A549 (cell line): Measurements from ENCODE around the gene WNT1. TPM values are rescaled to one million over a fixed set of nuclear protein-coding genes. Genes with fewer than 3 reads are reported as not detected.

Experiments
- ATAC-seq, 2 experiments: fragments of 200-7000 bp in 1 of 2; fragments of >200 bp in 1 of 2; cut with Nextera tagmentation in 1 of 2; cut with Tn5 transposase in 1 of 2; 3 replicates each; pipeline versions ENCODE4 v1.8.0 to v1.9.1; 2018 to 2020; ENCODE audit warnings: mild to moderate bottlenecking in 1 of 2, moderate library complexity in 1 of 2
- CTCF ChIA-PET: fragments of 300-600 bp; sonication (Branson Sonifier 250); formaldehyde crosslinking; extraction: SDS; loops from one replicate; lab custom pipeline; 2021; ENCODE audit warnings: antibody characterized with exemption, inconsistent platforms; lab: Yijun Ruan, JAX
- POLR2A ChIA-PET: fragments of 350-600 bp; formaldehyde crosslinking; extraction: SDS; loops from one replicate; lab custom pipeline; 2021; ENCODE audit warnings: antibody characterized with exemption, inconsistent platforms; lab: Yijun Ruan, JAX
- DNase-seq, 2 experiments: peaks; one replicate each; pipeline versions ENCODE4 v3.0.0 to v3.0.0-alpha.2; 2011 to 2016; ENCODE audit warnings: low read depth in 1 of 2, low spot score in 1 of 2
- FAIRE-seq: peaks from 2 replicates; lab custom pipeline; 2011; peaks lifted over from hg19 to GRCh38; lab: Jason Lieb, UNC
- H3K27ac ChIP-seq, 2 experiments: fragments of >200 bp; sonication (Bioruptor Twin); formaldehyde crosslinking; 3 replicates each; pipeline ENCODE4 v1.5.1; 2016 to 2017
- H3K4me1 ChIP-seq: fragments of >200 bp; sonication (Bioruptor Twin); formaldehyde crosslinking; 3 replicates; pipeline ENCODE4 v1.6.1; 2016
- H3K4me2 ChIP-seq: fragments of >200 bp; sonication (Bioruptor Twin); formaldehyde crosslinking; 3 replicates; pipeline ENCODE4 v1.6.1; 2016
- H3K4me3 ChIP-seq: fragments of >200 bp; sonication (Bioruptor Twin); formaldehyde crosslinking; 3 replicates; pipeline ENCODE4 v1.5.1; 2016
- H3K9me3 ChIP-seq: fragments of >200 bp; sonication (Bioruptor Twin); formaldehyde crosslinking; 3 replicates; pipeline ENCODE4 v1.6.1; 2016
- CHD4 ChIP-seq: fragments of 200-600 bp; sonication (generic); IDR thresholded peaks from 2 replicates; pipeline ENCODE4 v1.6.1; 2016; ENCODE audit warnings: antibody characterized with exemption, mild to moderate bottlenecking, borderline replicate concordance
- E2F6 ChIP-seq: IDR thresholded peaks from 2 replicates; pipeline ENCODE4 v1.6.1; 2012; ENCODE audit warnings: low read depth, borderline replicate concordance
- EP300 ChIP-seq, 2 experiments: fragments of >200 bp; sonication (Bioruptor Twin); formaldehyde crosslinking; IDR thresholded peaks; 2 replicates in 1 of 2; 3 replicates in 1 of 2; pipeline ENCODE4 v1.6.1; 2016 to 2017
- FOSL2 ChIP-seq, 2 experiments: fragments of 450-650 bp in 1 of 2; fragments of >200 bp in 1 of 2; sonication (Bioruptor Twin) in 1 of 2; formaldehyde crosslinking; IDR thresholded peaks; 2 replicates each; pipeline versions ENCODE4 v1.5.0 to v1.6.1; 2016 to 2020; ENCODE audit warnings: mild to moderate bottlenecking in 1 of 2, moderate library complexity in 1 of 2
- HDAC2 ChIP-seq: fragments of 200-600 bp; sonication (generic); IDR thresholded peaks from 2 replicates; pipeline ENCODE4 v1.6.1; 2016
- HMGXB4 ChIP-seq: fragments of 250-450 bp; sonication (Bioruptor Pico); IDR thresholded peaks from 2 replicates; pipeline ENCODE4 v1.5.0; 2021; ENCODE audit warnings: mild to moderate bottlenecking, moderate library complexity, borderline replicate concordance
- HOXA7 ChIP-seq: fragments of 250-450 bp; sonication (Bioruptor Pico); IDR thresholded peaks from 2 replicates; pipeline ENCODE4 v1.5.0; 2020; ENCODE audit warnings: mild to moderate bottlenecking, moderate library complexity
- MAFK ChIP-seq: fragments of 450-650 bp; IDR thresholded peaks from 2 replicates; pipeline ENCODE4 v1.6.1; 2014; ENCODE audit not compliant: partially characterized antibody
- POLR2A ChIP-seq: IDR thresholded peaks from 2 replicates; pipeline ENCODE4 v1.6.1; 2012; ENCODE audit warnings: mild to moderate bottlenecking, low read length
- POLR2AphosphoS2 ChIP-seq: conservative IDR thresholded peaks from 2 replicates; pipeline ENCODE4 v1.6.1; 2012; ENCODE audit warnings: low read length, improper control_type of control experiment, inconsistent platforms
- RAD21 ChIP-seq, 2 experiments: fragments of >200 bp in 1 of 2; sonication (Bioruptor Twin) in 1 of 2; formaldehyde crosslinking in 1 of 2; IDR thresholded peaks in 1 of 2; conservative IDR thresholded peaks in 1 of 2; 2 replicates in 1 of 2; 3 replicates in 1 of 2; pipeline ENCODE4 v1.6.1; 2012 to 2018; ENCODE audit warnings: inconsistent platforms in 1 of 2
- RFX5 ChIP-seq: fragments of 450-650 bp; IDR thresholded peaks from 2 replicates; pipeline ENCODE4 v1.7.1; 2014; ENCODE audit warnings: antibody characterized with exemption, mild to moderate bottlenecking, moderate library complexity
- WGBS: methylation state at CpG from one replicate; pipeline ENCODE4 v1.1.6; 2017; ENCODE audit errors: missing lambda C conversion rate; 5-methylcytosine and 5-hydroxymethylcytosine counted together
- polyA plus RNA-seq, 4 experiments: library from polyadenylated mRNA; depleted of rRNA in 3 of 4; stranded (reverse); fragments of >200 nt; fragmentation: RNase III in 1 of 4; extraction: RNeasy Plus Mini Kit Qiagen cat#74134 plus additional on column Dnase treatment in 1 of 4; gene quantifications; 2 replicates in 3 of 4; 3 replicates in 1 of 4; pipeline ENCODE4 v1.2.3, GENCODE V29; 2011 to 2017
- TF ChIP-seq, protein P1 (sequence below): fragments of 250-450 bp; sonication (Bioruptor Pico); IDR thresholded peaks from 2 replicates; pipeline ENCODE4 v1.5.0; 2020; ENCODE audit warnings: low read depth, mild to moderate bottlenecking, moderate library complexity
- TF ChIP-seq, protein P2 (sequence below): fragments of 450-650 bp; IDR thresholded peaks from 2 replicates; pipeline ENCODE4 v1.6.1; 2014; ENCODE audit warnings: antibody characterized with exemption
- TF ChIP-seq, protein P3 (sequence below): IDR thresholded peaks from 2 replicates; pipeline ENCODE4 v1.6.1; 2012

WNT1 gene
- polyA plus RNA-seq, 2 of the 4 experiments (the other 2 are of a cell fraction): not detected

DNA sequence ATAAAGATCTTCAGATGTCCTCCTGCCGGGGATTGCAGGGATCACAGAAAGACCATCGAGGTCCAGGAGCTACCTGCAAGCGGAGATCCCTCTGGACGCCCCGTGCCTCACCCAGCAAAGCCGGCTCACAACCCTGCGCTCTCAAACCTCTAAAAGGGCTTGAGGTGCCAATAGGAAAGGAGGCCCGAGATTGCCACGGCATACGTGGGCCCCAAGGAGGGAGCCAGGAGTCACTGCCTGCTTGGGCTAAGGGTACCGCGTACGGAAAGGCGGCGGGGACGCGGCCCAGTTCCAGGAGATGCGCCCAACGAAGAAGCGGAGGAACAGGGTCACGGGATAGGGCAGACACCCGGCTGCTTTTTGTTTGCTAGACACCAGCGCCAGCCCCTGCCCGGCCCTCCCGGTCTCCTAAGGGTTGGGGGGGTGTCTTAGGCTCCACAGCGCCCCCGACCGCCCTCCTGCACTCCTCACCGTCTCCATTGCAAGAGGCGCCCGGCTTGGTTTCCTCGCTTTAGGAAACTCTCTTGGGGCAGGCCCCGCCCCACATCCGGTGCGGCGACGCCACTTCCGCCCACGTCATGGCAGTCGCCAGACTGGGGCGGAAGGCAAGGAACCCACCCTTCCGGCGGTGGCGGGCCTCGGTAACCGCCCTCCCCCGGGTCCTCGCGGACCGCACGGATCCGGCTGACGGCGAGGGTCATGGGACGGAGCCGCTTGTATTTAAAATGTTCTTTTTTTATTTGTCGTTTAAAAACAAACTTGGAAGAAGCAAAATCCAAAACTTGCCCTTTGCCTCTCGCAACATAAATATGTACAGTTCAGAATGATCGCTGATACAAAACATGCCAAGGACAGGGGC, 40.4 kb downstream of the WNT1 start, which contains the start of gene PRKAG1 (continued):
- peak; percentile 77 for TF ChIP-seq POLR2A
- peak; percentile 18 to 28; a peak in 1 of 5 replicates for TF ChIP-seq RAD21 (conservative IDR thresholded peaks at IDR 0.05 in 1 of 2, IDR thresholded peaks at IDR 0.05 in 1 of 2)
- TF ChIP-seq FOSL2 (IDR thresholded peaks at IDR 0.05): no peak
- peak; percentile 47; the same call in 1 of the 2 replicates for TF ChIP-seq FOSL2 (CRISPR knock-in tag; IDR thresholded peaks at IDR 0.05)
- TF ChIP-seq HDAC2: no peak
- TF ChIP-seq, protein P1, sequence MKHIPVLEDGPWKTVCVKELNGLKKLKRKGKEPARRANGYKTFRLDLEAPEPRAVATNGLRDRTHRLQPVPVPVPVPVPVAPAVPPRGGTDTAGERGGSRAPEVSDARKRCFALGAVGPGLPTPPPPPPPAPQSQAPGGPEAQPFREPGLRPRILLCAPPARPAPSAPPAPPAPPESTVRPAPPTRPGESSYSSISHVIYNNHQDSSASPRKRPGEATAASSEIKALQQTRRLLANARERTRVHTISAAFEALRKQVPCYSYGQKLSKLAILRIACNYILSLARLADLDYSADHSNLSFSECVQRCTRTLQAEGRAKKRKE (CRISPR knock-in tag): no peak
- peak; percentile 87 for TF ChIP-seq HMGXB4
- TF ChIP-seq RFX5: peak; percentile 61; the same call in 1 of the 2 replicates
- TF ChIP-seq E2F6: peak; percentile 81
- TF ChIP-seq POLR2AphosphoS2: peak; percentile 85
- TF ChIP-seq, protein P2, sequence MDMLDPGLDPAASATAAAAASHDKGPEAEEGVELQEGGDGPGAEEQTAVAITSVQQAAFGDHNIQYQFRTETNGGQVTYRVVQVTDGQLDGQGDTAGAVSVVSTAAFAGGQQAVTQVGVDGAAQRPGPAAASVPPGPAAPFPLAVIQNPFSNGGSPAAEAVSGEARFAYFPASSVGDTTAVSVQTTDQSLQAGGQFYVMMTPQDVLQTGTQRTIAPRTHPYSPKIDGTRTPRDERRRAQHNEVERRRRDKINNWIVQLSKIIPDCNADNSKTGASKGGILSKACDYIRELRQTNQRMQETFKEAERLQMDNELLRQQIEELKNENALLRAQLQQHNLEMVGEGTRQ: 0 out of 2 replicates have a peak, but pooled peaks have one; percentile 2
- TF ChIP-seq, protein P3, sequence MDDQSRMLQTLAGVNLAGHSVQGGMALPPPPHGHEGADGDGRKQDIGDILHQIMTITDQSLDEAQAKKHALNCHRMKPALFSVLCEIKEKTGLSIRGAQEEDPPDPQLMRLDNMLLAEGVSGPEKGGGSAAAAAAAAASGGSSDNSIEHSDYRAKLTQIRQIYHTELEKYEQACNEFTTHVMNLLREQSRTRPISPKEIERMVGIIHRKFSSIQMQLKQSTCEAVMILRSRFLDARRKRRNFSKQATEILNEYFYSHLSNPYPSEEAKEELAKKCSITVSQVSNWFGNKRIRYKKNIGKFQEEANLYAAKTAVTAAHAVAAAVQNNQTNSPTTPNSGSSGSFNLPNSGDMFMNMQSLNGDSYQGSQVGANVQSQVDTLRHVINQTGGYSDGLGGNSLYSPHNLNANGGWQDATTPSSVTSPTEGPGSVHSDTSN: peak; percentile 88

DNA sequence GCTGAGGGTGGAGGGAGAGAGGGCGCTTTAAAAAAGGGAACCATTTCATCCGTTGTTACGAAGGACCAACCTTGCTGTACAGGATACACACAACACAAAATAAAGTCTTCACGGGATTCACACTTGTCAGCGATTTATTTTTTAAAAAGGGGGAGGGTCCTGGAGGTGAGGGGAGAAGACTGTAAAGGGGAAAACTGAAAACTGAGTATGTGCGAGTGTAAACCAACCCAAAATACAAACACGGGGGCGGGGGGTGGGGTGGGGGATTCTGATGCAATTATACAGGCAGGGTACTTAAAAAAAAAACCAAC, 41.0 kb downstream of the WNT1 start:
- Histone ChIP-seq H3K4me1 (peaks cover 22% of the 10 kb centered on the region), H3K4me3 (peak overlapping the region; percentile 83), H3K9me3 (no peaks in the 10 kb centered on the region), H3K4me2 (peak overlapping the region; percentile 88), H3K27ac (peak overlapping the region; percentile 92 to 93)
- DNase-seq (no peak), FAIRE-seq (no peak), ATAC-seq (peak; percentile 20 to 25; a peak in 3 of 6 replicates)
- POLR2A ChIA-PET: interaction anchor here (0.7 kb wide), 1 partner anchor 62 kb away, joined by 3 read pairs; the partner anchor contains the start of gene ARF3
- 4% methylated on average over 8 of the region's 8 CpGs for whole genome bisulfite sequencing
- CTCF ChIA-PET: interaction anchor here (0.8 to 5.2 kb wide), 13 partner anchors 12 to 99 kb away, joined by 3 to 33 read pairs (median 6); partner anchors contain the start of genes RHEBL1 and WNT1
- TF ChIP-seq EP300 (IDR thresholded peaks at IDR 0.05): no peak
- TF ChIP-seq MAFK: peak; percentile 69
- TF ChIP-seq CHD4: no peak
- TF ChIP-seq HOXA7 (CRISPR knock-in tag): peak; percentile 58; the same call in 1 of the 2 replicates
